ENCODE data around the gene UNC5C.

- TF ChIP-seq SP2 (IDR thresholded peaks at IDR 0.05; ENCODE audit: low read length) = no peak
- TF ChIP-seq SIN3A (conservative IDR thresholded peaks at IDR 0.05 in 1 of 2, IDR thresholded peaks at IDR 0.05 in 1 of 2; ENCODE audit: low read depth in 1 of 2, low read length in 2 of 2) = no peak
- TF ChIP-seq SP1 (IDR thresholded peaks at IDR 0.05; ENCODE audit: low read depth, low read length) = no peak
- no peak for TF ChIP-seq CTCF (IDR thresholded peaks at IDR 0.05; ENCODE audit: control extremely low read depth in 1 of 3, insufficient read depth in 1 of 3, low read depth in 1 of 3, low read length in 3 of 3)
- TF ChIP-seq YY1 (IDR thresholded peaks at IDR 0.05; ENCODE audit: low read depth, low read length) = no peak
- TF ChIP-seq EZH2 (IDR thresholded peaks at IDR 0.05; ENCODE audit: low read depth, low read length, severe bottlenecking) = no peak
- no peak for TF ChIP-seq POLR2A (IDR thresholded peaks at IDR 0.05; ENCODE audit: control extremely low read depth in 1 of 2, low read depth in 2 of 2, low read length in 2 of 2)
- TF ChIP-seq CHD1 (IDR thresholded peaks at IDR 0.05; ENCODE audit: low read depth, low read length) = no peak
- TF ChIP-seq CHD2 (IDR thresholded peaks at IDR 0.05; ENCODE audit: low read length) = no peak
These were observed 49.5 kb downstream of the UNC5C start for GRCh38 chr4:95499291-95499696.
